ENCODE measurements around the gene MOB1A.

MOB1A gene

GRCh38 chr2:74181739-74182138 is 3.1 kb upstream of the MOB1A start:
- H2AFZ ChIP-seq (ENCODE audit: low read length, unreplicated experiment), result peak overlapping the region; percentile 64
- H3K79me2 ChIP-seq (ENCODE audit: control insufficient read depth, insufficient read depth, low read length, unreplicated experiment), result peaks cover 16% of the 10 kb centered on the region
- no peaks in the 10 kb centered on the region for H3K36me3 ChIP-seq (ENCODE audit: insufficient read depth, low read length)
- no peak overlapping the region for H3K4me3 ChIP-seq (ENCODE audit: low read depth, low read length)
- peaks cover 5% of the 10 kb centered on the region for H3K4me1 ChIP-seq (ENCODE audit: control insufficient read depth, insufficient read depth, low read length, unreplicated experiment)
- H3K27ac ChIP-seq (ENCODE audit: low read depth, low read length), result no peak overlapping the region
- H3K27me3 ChIP-seq (ENCODE audit: insufficient read depth, low read length), result no peaks in the 10 kb centered on the region

- Histone ChIP-seq H3K79me2 (ENCODE audit: control insufficient read depth, insufficient read depth, low read length, unreplicated experiment) (peaks cover 40% of the 10 kb centered on the region), H3K4me1 (ENCODE audit: control insufficient read depth, insufficient read depth, low read length, unreplicated experiment) (peaks cover 6% of the 10 kb centered on the region), H3K27ac (ENCODE audit: low read depth, low read length) (no peak overlapping the region), H2AFZ (ENCODE audit: low read length, unreplicated experiment) (peak overlapping the region; percentile 15), H3K4me3 (ENCODE audit: low read depth, low read length) (peak overlapping the region; percentile 95), H3K36me3 (ENCODE audit: insufficient read depth, low read length) (no peaks in the 10 kb centered on the region), H3K27me3 (ENCODE audit: insufficient read depth, low read length) (no peaks in the 10 kb centered on the region)
Observed at GRCh38 chr2:74179063-74179865, 585 bp upstream of the MOB1A start.

DNA sequence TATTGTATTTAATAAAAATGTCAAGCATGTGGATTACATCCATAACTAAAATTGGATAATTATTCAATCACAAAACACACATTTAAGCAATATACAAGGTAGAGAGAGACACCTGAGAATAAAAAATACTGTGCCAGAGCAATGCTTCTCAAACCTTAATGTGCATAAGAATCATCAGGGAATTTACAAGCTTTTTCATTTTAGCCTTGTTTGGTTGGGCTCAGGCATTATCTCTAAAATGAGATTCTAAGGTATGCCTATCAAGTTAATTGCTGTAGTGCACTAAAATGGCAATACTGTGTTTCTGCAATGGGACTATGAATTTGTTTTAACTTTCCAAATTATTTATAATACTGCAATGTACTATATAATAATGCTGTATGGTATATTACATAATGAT is 983 bp downstream of the MOB1A start:
- Histone ChIP-seq H3K27ac (ENCODE audit: low read depth, low read length) (peak overlapping the region; percentile 85), H2AFZ (ENCODE audit: low read length, unreplicated experiment) (peak overlapping the region; percentile 97), H3K27me3 (ENCODE audit: insufficient read depth, low read length) (no peaks in the 10 kb centered on the region), H3K79me2 (ENCODE audit: control insufficient read depth, insufficient read depth, low read length, unreplicated experiment) (peaks cover 51% of the 10 kb centered on the region), H3K36me3 (ENCODE audit: insufficient read depth, low read length) (no peaks in the 10 kb centered on the region), H3K4me3 (ENCODE audit: low read depth, low read length) (peak overlapping the region; percentile 95), H3K4me1 (ENCODE audit: control insufficient read depth, insufficient read depth, low read length, unreplicated experiment) (peaks cover 6% of the 10 kb centered on the region)

DNA sequence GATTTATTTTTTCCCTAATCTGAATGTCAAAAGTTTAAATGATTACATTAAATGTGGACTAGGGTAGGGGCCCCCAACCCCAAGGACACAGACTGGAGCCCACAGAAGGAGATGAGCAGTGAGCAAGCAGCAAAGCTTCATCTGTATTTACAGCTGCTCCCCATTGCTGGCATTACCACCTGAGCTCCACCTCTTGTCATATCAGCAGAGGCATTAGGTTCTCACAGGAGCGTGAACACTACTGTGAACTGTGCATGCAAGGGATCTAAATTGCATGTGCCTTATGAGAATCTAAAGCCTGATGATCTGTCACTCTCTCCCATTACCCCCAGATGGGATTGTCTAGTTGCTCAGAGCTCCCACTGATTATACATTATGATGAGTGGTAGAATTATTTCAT is 3.8 kb downstream of the MOB1A start:
- Histone ChIP-seq H3K4me1 (ENCODE audit: control insufficient read depth, insufficient read depth, low read length, unreplicated experiment) (peaks cover 6% of the 10 kb centered on the region), H3K4me3 (ENCODE audit: low read depth, low read length) (no peak overlapping the region), H3K27ac (ENCODE audit: low read depth, low read length) (no peak overlapping the region), H3K79me2 (ENCODE audit: control insufficient read depth, insufficient read depth, low read length, unreplicated experiment) (peaks cover 64% of the 10 kb centered on the region), H2AFZ (ENCODE audit: low read length, unreplicated experiment) (no peak overlapping the region), H3K36me3 (ENCODE audit: insufficient read depth, low read length) (peaks cover 5% of the 10 kb centered on the region; the same call in 1 of the 2 replicates), H3K27me3 (ENCODE audit: insufficient read depth, low read length) (no peaks in the 10 kb centered on the region)

DNA sequence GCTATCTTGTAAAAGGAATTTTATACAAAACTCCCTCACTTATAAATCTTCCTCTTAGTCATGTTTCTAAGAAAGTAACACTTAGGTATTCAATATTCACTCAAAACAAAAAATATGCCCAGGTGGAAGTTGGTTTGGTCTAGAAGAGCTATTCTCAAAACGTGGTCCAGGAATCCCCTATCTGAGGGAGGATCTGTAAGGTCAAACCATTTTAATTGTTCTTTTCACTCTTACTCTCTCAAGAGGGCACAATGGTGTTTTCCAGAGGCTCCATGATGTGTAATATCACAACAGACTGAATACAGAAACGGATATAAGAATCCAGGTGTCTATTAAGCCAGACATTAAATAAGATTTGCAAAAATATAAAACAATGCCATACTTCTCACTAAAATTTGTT is 9.9 kb downstream of the MOB1A start:
- Histone ChIP-seq H3K27ac (ENCODE audit: low read depth, low read length) (no peak overlapping the region), H3K27me3 (ENCODE audit: insufficient read depth, low read length) (no peaks in the 10 kb centered on the region), H3K36me3 (ENCODE audit: insufficient read depth, low read length) (peaks cover 47% of the 10 kb centered on the region), H2AFZ (ENCODE audit: low read length, unreplicated experiment) (no peak overlapping the region), H3K4me3 (ENCODE audit: low read depth, low read length) (no peak overlapping the region), H3K79me2 (ENCODE audit: control insufficient read depth, insufficient read depth, low read length, unreplicated experiment) (peaks cover 27% of the 10 kb centered on the region), H3K4me1 (ENCODE audit: control insufficient read depth, insufficient read depth, low read length, unreplicated experiment) (no peaks in the 10 kb centered on the region)

GRCh38 chr2:74164761-74165160 is 13.9 kb downstream of the MOB1A start:
- Histone ChIP-seq H3K27ac (ENCODE audit: low read depth, low read length) (no peak overlapping the region), H3K27me3 (ENCODE audit: insufficient read depth, low read length) (no peaks in the 10 kb centered on the region), H2AFZ (ENCODE audit: low read length, unreplicated experiment) (no peak overlapping the region), H3K36me3 (ENCODE audit: insufficient read depth, low read length) (peaks cover 50% of the 10 kb centered on the region), H3K4me1 (ENCODE audit: control insufficient read depth, insufficient read depth, low read length, unreplicated experiment) (no peaks in the 10 kb centered on the region), H3K79me2 (ENCODE audit: control insufficient read depth, insufficient read depth, low read length, unreplicated experiment) (peaks cover 14% of the 10 kb centered on the region), H3K4me3 (ENCODE audit: low read depth, low read length) (no peak overlapping the region)

GRCh38 chr2:74162951-74163350 is 15.7 kb downstream of the MOB1A start:
- H2AFZ ChIP-seq (ENCODE audit: low read length, unreplicated experiment), result no peak overlapping the region
- no peaks in the 10 kb centered on the region for H3K27me3 ChIP-seq (ENCODE audit: insufficient read depth, low read length)
- H3K27ac ChIP-seq (ENCODE audit: low read depth, low read length), result no peak overlapping the region
- no peaks in the 10 kb centered on the region for H3K4me1 ChIP-seq (ENCODE audit: control insufficient read depth, insufficient read depth, low read length, unreplicated experiment)
- H3K79me2 ChIP-seq (ENCODE audit: control insufficient read depth, insufficient read depth, low read length, unreplicated experiment), result peaks cover 14% of the 10 kb centered on the region
- peaks cover 49% of the 10 kb centered on the region for H3K36me3 ChIP-seq (ENCODE audit: insufficient read depth, low read length)
- no peak overlapping the region for H3K4me3 ChIP-seq (ENCODE audit: low read depth, low read length)

DNA sequence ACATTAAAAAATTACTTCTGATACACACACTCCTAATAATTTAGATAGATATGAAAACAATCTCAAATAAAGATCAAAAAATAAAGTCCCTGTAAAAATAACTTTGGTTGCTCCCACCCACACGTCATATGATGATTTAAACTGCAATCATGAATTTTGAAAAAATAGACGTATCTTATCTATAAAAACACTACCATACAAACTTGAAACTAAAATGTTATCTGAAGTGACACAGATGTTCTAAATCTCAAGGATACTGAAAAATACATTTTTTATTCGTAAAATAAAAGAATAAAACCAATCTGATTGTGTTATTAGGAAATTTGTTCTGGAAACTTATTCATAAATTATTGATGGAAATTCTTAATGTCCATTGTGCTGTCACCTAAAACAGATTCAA is 22.8 kb downstream of the MOB1A start:
- peaks cover 22% of the 10 kb centered on the region for H3K36me3 ChIP-seq (ENCODE audit: insufficient read depth, low read length)
- no peak overlapping the region for H2AFZ ChIP-seq (ENCODE audit: low read length, unreplicated experiment)

DNA sequence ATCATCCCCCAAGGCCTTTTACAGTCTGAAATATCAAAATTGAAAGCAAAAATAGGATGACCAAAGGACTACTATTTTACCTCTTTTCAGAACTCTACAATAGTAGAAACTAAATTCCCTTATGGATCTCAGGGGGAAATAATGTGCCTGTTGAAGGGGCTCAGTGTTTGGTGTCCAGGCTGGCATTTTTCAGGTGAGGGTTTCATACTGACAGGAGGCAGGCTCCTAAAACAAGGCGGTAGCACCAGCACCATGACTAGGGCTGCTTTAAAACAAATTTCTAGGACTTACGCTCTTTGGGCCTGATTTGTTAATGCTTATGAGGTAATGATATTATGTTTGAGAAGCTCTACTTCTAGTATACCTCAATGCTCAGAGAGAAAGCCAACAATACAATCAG is 25.7 kb downstream of the MOB1A start:
- Histone ChIP-seq H3K4me1 (ENCODE audit: control insufficient read depth, insufficient read depth, low read length, unreplicated experiment) (no peaks in the 10 kb centered on the region), H3K36me3 (ENCODE audit: insufficient read depth, low read length) (peaks cover 11% of the 10 kb centered on the region), H3K79me2 (ENCODE audit: control insufficient read depth, insufficient read depth, low read length, unreplicated experiment) (no peaks in the 10 kb centered on the region), H3K27me3 (ENCODE audit: insufficient read depth, low read length) (no peaks in the 10 kb centered on the region), H3K27ac (ENCODE audit: low read depth, low read length) (no peak overlapping the region), H3K4me3 (ENCODE audit: low read depth, low read length) (no peak overlapping the region), H2AFZ (ENCODE audit: low read length, unreplicated experiment) (no peak overlapping the region)

More for the DNA sequence above, 22.8 kb downstream of the MOB1A start:
- no peak overlapping the region for H3K27ac ChIP-seq (ENCODE audit: low read depth, low read length)
- H3K27me3 ChIP-seq (ENCODE audit: insufficient read depth, low read length), result no peaks in the 10 kb centered on the region
- no peaks in the 10 kb centered on the region for H3K4me1 ChIP-seq (ENCODE audit: control insufficient read depth, insufficient read depth, low read length, unreplicated experiment)
- no peak overlapping the region for H3K4me3 ChIP-seq (ENCODE audit: low read depth, low read length)
- H3K79me2 ChIP-seq (ENCODE audit: control insufficient read depth, insufficient read depth, low read length, unreplicated experiment), result no peaks in the 10 kb centered on the region

GRCh38 chr2:74149570-74150319 is 28.9 kb downstream of the MOB1A start:
- no peaks in the 10 kb centered on the region for H3K27me3 ChIP-seq (ENCODE audit: insufficient read depth, low read length)
- H3K4me3 ChIP-seq (ENCODE audit: low read depth, low read length), result no peak overlapping the region
- H3K79me2 ChIP-seq (ENCODE audit: control insufficient read depth, insufficient read depth, low read length, unreplicated experiment), result peaks cover 12% of the 10 kb centered on the region
- H3K27ac ChIP-seq (ENCODE audit: low read depth, low read length), result no peak overlapping the region
- H2AFZ ChIP-seq (ENCODE audit: low read length, unreplicated experiment), result no peak overlapping the region
- H3K4me1 ChIP-seq (ENCODE audit: control insufficient read depth, insufficient read depth, low read length, unreplicated experiment), result peaks cover 7% of the 10 kb centered on the region
- no peaks in the 10 kb centered on the region; the same call in 1 of the 2 replicates for H3K36me3 ChIP-seq (ENCODE audit: insufficient read depth, low read length)

DNA sequence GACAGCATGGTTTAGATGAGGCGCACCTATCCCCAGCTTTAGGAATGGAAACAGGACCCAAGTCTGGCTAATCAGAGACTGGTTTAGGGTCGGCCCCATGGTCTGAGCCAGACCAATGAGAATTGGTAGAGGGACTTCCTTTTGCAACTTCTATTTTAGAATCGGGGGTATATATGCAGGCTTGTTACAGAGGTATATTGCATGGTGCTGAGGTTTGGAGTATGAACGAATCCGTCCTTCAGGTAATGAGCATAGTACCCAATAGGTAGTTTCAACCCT is 29.5 kb downstream of the MOB1A start:
- Histone ChIP-seq H3K27me3 (ENCODE audit: insufficient read depth, low read length) (no peaks in the 10 kb centered on the region), H3K79me2 (ENCODE audit: control insufficient read depth, insufficient read depth, low read length, unreplicated experiment) (peaks cover 12% of the 10 kb centered on the region), H2AFZ (ENCODE audit: low read length, unreplicated experiment) (no peak overlapping the region), H3K4me1 (ENCODE audit: control insufficient read depth, insufficient read depth, low read length, unreplicated experiment) (peaks cover 7% of the 10 kb centered on the region), H3K27ac (ENCODE audit: low read depth, low read length) (no peak overlapping the region), H3K4me3 (ENCODE audit: low read depth, low read length) (peak overlapping the region; percentile 96; the same call in 1 of the 2 replicates), H3K36me3 (ENCODE audit: insufficient read depth, low read length) (no peaks in the 10 kb centered on the region; the same call in 1 of the 2 replicates)
